AG09319 (cell line): ENCODE measurements around the gene HOXB8.

Source experiments
- DNase-seq: peaks from one replicate; pipeline ENCODE4 v3.0.0-alpha.2; 2010; ENCODE audit warnings: low read depth; ENCODE audit errors: extremely low read depth
- CTCF ChIP-seq: IDR thresholded peaks from 2 replicates; pipeline ENCODE4 v1.5.1; 2011; ENCODE audit warnings: low read depth, mild to moderate bottlenecking, inconsistent platforms, low read length, moderate library complexity

The HOXB8 gene

GRCh38 chr17:48594538-48595277, 20.4 kb downstream of the HOXB8 start:
- no peak for DNase-seq
- no peak for TF ChIP-seq CTCF

DNA sequence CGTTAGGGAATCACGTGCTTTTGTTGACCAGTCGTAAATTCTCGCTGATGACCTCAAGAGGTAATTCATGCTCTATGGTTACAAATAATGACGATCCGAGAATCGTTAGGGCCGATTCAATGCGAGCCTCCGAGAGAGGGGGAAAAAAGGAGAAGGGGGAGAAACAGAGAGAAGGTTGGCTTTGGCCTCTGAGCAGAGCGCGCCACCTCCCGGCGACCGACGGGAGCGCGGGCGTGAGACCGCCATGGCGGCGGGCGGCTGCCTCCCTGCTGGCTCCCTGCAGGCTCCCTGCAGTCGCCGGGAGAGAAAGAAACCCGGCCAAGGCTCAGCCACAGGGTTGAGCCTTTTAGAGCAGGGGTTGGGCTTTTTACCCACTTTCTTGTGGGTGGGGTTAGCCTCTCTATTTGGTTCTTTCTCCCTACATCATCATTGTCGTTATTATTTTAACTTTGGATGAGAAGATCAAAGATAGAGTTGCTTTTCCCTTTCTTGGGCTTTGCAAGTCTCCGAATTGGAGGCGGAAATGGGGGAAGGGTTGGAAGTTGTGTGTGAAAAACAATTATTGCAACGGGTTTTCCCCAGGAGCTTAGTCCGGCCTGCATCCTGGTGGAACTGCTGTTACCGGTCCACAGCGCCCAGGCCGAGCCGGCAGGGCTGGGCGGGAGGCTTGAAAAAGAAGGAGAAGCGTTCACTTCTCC, 21.1 kb downstream of the HOXB8 start:
- DNase-seq: peak; percentile 12
- TF ChIP-seq CTCF: peak; percentile 82

GRCh38 chr17:48593126-48593829, 21.8 kb downstream of the HOXB8 start, which contains the start of gene HOXB5:
Gene HOXB5 (minus strand): TSS chr17:48593779. CDS start chr17:48593682, 97 bp downstream.
- no peak for TF ChIP-seq CTCF
- no peak for DNase-seq

DNA sequence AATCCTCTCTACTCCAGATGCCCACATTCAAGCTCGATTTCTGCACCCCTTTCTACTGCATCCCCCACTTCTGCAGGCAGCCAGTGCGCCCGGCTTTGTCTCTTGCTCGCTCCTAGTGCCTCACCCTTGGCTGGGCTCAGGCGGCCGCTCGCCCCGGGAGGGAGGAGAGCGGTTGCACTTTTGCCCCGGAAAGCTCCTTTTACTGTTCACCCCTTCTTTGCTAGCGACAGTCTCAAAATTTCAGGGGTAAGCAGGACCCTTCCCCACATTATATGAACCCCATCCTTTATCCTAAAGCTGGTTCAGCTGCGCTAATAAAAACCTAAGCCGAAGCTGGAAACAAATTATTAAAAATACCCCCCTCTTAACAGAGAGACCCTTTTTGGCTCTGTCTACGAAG, 22.5 kb downstream of the HOXB8 start:
- DNase-seq: no peak

GRCh38 chr17:48592057-48592514, 23.0 kb downstream of the HOXB8 start:
- no peak for DNase-seq
- no peak for TF ChIP-seq CTCF

More for the DNA sequence above, 22.5 kb downstream of the HOXB8 start:
- TF ChIP-seq CTCF: no peak

DNA sequence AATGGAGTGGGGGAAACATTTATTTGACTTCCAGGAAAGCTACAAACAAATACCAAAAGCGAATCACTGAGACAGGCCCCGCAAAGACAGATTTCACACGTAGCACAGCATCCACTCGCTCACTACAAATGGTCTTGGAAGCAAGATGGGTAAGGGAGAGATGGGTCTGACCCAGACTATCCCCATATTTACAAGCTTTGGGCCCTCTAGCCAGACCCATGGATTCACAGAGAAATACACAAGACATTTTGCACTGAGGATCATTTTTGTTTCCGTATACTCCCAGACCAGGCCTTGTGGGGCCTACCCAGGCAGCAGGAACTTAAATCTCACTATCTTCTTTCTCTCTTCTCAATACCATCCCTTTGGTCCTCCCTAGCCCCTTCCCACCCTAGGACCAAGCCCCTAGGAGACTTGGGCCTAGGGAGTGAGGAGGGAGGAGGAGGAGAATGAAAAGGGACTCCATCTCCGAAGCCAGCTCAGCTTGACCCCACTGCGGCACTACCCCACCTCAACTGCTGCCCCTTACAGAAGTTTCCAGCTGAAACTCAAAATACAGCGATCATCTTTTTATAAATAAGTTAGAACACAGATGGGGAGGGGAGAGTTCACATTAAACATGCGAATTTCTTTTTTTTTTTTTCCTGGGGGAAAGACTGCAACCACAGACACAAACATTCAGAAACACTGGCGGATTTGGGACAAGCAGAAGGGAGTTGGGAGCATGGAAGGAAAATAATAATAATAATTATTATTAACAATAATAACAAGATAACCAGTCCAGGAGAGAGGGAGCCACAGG, 23.6 kb downstream of the HOXB8 start:
- DNase-seq: no peak
- TF ChIP-seq CTCF: no peak
